Endothelial cell of hepatic sinusoid (primary cell): ENCODE measurements around the gene TYSND1.
"Not testable (repeated sequence)": the region's sequence is repeated elsewhere in the genome, so short reads cannot be mapped to it uniquely, and the experiment has no call there.

Experiments used
- in situ Hi-C: cut with HindIII; loops from 2 replicates; pipeline ENCODE4 v1.10.0; 2017; ENCODE audit warnings: low sequenced_read_pairs

The TYSND1 gene, protein sequence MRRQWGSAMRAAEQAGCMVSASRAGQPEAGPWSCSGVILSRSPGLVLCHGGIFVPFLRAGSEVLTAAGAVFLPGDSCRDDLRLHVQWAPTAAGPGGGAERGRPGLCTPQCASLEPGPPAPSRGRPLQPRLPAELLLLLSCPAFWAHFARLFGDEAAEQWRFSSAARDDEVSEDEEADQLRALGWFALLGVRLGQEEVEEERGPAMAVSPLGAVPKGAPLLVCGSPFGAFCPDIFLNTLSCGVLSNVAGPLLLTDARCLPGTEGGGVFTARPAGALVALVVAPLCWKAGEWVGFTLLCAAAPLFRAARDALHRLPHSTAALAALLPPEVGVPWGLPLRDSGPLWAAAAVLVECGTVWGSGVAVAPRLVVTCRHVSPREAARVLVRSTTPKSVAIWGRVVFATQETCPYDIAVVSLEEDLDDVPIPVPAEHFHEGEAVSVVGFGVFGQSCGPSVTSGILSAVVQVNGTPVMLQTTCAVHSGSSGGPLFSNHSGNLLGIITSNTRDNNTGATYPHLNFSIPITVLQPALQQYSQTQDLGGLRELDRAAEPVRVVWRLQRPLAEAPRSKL

DNA sequence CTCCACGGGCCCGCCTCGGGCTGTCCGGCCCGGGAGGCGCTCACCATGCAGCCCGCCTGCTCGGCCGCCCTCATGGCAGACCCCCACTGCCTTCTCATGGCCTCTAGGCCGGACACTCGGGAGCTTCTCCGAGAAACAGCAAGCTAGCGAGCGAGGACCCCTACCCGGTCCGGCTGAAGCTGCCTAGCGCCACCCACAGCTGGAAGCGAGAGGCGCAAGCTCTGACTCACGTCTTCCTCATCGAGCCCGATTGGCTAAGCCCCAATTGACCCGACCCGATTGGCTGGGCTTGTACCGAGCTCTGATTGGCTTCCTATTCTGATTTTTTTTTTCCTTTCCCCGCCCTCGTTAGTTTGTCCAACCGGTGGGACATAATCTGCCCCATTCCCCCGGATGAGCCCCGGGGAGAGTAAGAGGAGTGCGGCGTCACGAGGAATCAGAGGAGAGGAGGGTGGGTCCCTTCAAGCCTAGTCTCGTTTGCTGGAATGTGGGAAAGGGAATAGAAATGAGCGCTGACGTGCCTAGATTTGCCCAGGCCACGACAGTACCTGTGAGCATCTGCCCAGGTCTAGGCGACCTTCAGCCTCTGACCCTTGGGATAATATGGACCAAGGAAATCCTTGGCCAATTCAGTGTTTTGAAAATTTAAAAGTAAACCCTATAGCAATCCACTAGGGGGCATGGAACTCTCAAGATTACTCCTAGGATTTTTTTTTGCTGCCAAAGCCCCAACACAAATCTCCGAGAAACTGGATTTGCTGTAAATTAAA lies at the start of gene TYSND1:
TSS of gene TYSND1 (minus strand) at position 212 of the 770 bp plus-strand sequence. CDS start at position 98, 114 bp downstream.
- in situ Hi-C loops, result no loop called here

GRCh38 chr10:70193391-70193844 lies 46.9 kb upstream of the TYSND1 start:
- in situ Hi-C loops, result no loop called here

DNA sequence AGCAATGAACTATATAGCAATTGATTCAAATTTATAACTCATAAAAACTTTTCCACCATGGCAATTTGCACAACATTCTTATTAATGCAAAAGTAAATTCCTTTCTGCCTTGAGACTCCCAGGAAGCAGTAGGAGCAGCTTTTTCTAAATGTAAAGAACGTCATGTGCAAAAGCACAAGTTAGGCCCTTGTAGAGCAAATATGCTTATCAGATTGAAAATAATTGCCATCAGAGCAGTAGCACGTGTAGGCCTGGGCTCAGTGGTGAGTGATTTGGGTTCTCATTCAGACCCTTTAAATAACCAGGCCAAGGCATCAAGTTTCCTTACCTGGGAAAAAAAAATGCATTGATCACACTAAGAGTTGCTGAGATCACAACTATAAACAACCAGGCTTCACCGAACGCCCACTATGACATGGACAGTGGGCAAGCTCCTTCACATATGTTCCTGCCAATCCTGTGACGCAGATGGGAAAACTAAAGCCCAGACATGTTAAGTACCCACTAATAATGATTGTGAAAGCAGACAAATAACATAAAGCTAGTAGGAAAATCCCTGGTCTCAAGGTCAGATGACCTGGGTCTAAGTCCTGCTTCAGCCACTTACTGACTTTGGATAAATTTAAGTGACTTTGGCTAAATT lies 45.9 kb upstream of the TYSND1 start:
- in situ Hi-C loops, result no loop called here

- in situ Hi-C loops, result no loop called here
These were observed 45.4 kb upstream of the TYSND1 start for GRCh38 chr10:70191972-70192305.

DNA sequence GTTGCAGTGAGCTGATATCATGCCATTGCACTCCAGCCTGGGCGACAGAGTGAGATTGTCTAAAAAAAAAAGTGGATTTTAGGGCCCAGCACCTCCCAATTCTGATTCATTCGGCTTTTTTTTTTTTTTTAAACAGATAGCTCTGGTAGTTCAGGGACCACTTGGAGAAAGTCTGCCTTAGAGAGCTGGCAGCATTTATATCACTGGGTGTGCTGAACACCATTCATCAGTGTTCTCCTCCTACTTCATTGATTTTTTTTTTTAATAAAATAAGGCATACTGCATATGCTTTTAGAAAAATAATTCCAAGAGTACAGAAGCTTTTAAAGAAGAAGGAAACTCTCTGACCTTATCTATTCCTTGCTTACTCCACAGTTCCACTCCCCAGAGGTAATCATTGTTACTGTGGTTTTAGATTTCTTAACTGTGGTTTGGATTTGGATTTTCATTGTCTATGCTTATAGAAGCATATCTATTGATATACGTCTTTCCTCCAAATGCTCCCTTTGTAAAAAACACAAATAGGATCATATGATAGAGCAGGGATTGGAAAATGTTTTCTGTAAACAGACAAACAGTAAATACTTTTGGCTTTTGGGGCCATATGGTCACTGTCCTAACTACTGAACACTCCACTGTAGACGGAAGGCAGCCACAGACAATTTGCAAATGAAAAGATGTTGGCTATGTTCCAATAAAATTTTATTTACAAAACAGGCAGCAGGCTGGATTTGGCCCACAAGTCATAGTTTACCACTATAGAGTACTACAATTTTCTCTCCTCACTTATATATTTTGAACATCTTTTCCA lies 44.9 kb upstream of the TYSND1 start:
- in situ Hi-C loops, result no loop called here

- in situ Hi-C loops, result no loop called here
These were observed 44.1 kb upstream of the TYSND1 start for GRCh38 chr10:70190581-70190980.

- in situ Hi-C loops, result no loop called here
These were observed 43.6 kb upstream of the TYSND1 start for GRCh38 chr10:70190102-70190501.

GRCh38 chr10:70188768-70189167 lies 42.3 kb upstream of the TYSND1 start:
- in situ Hi-C loops, result no loop called here

- in situ Hi-C loops, result no loop called here
These were observed 40.1 kb upstream of the TYSND1 start for GRCh38 chr10:70186571-70186970.

GRCh38 chr10:70186090-70186489 lies 39.6 kb upstream of the TYSND1 start:
- in situ Hi-C loops, result no loop called here

DNA sequence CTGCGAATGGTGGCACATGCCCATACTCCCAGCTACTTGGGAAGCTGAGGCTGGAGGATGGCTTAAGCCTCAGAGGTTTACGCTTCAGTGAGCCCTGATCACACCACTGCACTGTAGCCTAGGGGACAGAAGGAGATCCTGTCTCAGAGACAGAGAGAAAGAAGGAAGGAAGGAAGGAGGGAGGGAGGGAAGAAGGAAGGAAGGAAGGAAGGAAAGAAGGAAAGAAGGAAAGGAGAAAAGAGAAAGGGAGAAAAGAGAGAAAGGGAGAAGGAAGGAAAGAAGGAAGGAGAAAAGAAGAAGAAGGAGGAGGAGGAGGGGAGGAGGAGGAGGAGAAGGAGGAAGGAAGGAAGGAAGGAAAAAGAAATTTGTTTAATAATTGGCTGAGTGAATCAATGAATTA lies 36.8 kb upstream of the TYSND1 start:
- in situ Hi-C loops, result no loop called here

- in situ Hi-C loops, result not testable (repeated sequence)
These were observed 32.7 kb upstream of the TYSND1 start for GRCh38 chr10:70179209-70179608.

GRCh38 chr10:70178139-70178725 lies 31.7 kb upstream of the TYSND1 start:
- in situ Hi-C loops, result no loop called here

DNA sequence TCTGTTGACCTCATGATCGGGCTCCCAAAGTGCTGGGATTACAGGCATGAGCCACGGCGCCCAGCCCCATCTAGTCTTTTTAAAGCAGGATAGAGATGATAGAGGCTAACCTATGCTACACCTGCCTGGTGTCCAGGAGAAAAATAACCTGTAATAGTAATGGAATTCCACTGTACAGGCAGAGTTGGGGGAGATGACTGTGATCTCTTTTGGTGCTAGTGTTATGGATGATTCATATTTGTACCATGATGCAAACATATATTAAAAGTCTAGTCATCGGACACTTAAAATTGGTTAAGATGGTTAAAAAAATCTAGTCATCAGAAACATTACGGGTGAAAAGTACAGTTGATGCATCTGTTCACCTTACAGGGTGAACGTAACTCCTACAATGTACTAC lies 29.9 kb upstream of the TYSND1 start:
- in situ Hi-C loops, result no loop called here

- in situ Hi-C loops, result no loop called here
These were observed 29.0 kb upstream of the TYSND1 start for GRCh38 chr10:70175516-70175915.

DNA sequence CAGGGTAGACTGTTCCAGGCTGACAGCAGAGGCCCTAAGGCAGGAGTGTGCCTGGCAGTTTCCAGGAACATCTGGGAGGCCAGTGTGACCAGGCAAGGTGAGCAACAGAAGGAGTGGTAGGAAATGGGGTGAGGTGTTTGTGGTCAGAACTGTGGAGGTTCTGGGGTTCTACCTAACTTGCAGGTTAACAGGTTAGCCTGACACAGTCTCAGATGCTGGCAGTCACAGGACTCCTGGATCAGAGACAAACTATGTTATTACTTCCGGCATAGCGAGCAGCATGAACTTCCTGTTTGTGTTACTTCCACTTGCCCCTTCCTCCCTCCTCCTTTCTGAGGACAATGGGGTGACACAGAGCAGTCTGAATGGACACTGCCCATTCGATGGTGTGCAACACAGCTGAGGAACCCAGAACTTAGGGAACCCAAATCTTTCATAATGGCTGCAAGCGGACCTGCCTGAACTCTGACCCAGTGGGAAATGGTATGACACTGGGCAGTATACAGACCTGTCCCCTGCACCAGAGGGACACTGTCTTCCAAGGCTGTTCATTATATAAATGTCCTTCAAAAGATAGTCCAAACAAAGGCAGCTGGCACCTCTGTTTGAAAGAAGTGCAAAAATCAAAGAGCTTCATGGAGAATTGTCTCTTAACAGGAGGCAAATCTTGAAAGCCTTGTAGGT lies 27.7 kb upstream of the TYSND1 start:
- in situ Hi-C loops, result no loop called here

DNA sequence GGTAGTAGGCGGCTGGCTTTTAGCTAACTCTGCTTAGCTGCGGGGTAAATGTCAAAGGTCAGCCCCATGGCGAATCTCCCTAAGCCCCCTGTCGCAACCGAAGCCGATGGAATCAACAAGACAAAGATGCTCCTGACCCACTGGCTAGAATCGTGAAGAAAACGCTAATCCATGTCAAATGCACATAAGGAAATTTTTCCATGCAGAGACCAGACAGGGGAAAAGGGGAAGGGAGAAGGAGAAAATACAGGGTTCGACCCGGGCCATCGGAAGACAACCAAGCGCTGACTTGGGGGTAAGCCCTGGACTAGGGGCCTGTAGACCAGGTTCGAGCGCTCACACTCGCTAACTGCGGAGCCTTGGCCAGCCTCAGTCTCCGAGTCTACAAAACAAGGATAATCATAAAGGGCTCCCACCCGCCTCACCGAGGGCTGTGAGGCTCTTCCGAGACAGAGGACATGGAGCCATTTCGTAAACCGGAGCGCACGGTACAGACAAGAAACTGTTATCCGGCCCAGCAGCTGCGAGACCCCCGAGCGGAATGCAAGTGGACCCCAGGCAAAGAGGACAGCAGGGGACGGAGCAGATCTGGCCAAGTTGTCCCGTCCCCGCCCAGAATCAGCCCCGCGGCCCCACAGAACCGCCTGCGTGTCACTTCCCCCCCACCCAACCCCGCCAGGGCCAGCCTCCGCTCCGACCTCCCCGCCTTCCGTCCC lies 23.3 kb upstream of the TYSND1 start:
- in situ Hi-C loops, result no loop called here

GRCh38 chr10:70169011-70169410 lies 22.5 kb upstream of the TYSND1 start:
- in situ Hi-C loops, result no loop called here

- in situ Hi-C loops, result no loop called here
These were observed 20.7 kb upstream of the TYSND1 start for GRCh38 chr10:70167246-70167645.
